Raji (cell line): Measurements from ENCODE around the gene NRP1.

Experiments used
- POLR2A ChIP-seq: IDR thresholded peaks from 2 replicates; pipeline ENCODE4 v1.6.1; 2011; ENCODE audit warnings: low read depth, low read length, control low read depth; ENCODE audit not compliant: insufficient read depth

Gene NRP1

GRCh38 chr10:33141251-33141650 lies 193.2 kb downstream of the NRP1 start:
- TF ChIP-seq POLR2A = no peak

GRCh38 chr10:33139181-33139646 lies 195.3 kb downstream of the NRP1 start:
- no peak for TF ChIP-seq POLR2A

- no peak for TF ChIP-seq POLR2A
Observed at GRCh38 chr10:33137356-33138005, 197.0 kb downstream of the NRP1 start.

GRCh38 chr10:33136781-33137180 lies 197.7 kb downstream of the NRP1 start:
- no peak for TF ChIP-seq POLR2A

- TF ChIP-seq POLR2A = no peak
Observed at GRCh38 chr10:33136271-33136670, 198.2 kb downstream of the NRP1 start.

GRCh38 chr10:33134011-33134751 lies 200.3 kb downstream of the NRP1 start:
- no peak for TF ChIP-seq POLR2A

GRCh38 chr10:33133557-33133956 lies 200.9 kb downstream of the NRP1 start:
- no peak for TF ChIP-seq POLR2A

GRCh38 chr10:33132626-33133025 lies 201.8 kb downstream of the NRP1 start:
- no peak for TF ChIP-seq POLR2A

GRCh38 chr10:33129996-33130386 lies 204.5 kb downstream of the NRP1 start:
- no peak for TF ChIP-seq POLR2A

- TF ChIP-seq POLR2A = no peak
Observed at GRCh38 chr10:33129141-33129995, 205.1 kb downstream of the NRP1 start.

- TF ChIP-seq POLR2A = no peak
Observed at GRCh38 chr10:33127622-33128021, 206.8 kb downstream of the NRP1 start.
